T-helper 17 cell (primary cell): ENCODE results near the gene SCIMP. TPM values are rescaled to one million over a fixed set of nuclear protein-coding genes. Genes with fewer than 3 reads are reported as not detected.
A peak's percentile ranks its signal among the peaks of the same experiment; 100 is the strongest.
"Not testable (repeated sequence)": the region's sequence is repeated elsewhere in the genome, so short reads cannot be mapped to it uniquely, and the experiment has no call there.

Experiments used
- ATAC-seq: fragments of 150-1000 bp; cut with Tn5 transposase; 2 replicates; pipeline ENCODE4 v1.10.0; 2021; ENCODE audit warnings: mild to moderate bottlenecking, moderate library complexity
- DNase-seq, 3 donors: peaks; one replicate each; pipeline versions ENCODE4 v3.0.0 to v3.0.0-alpha.2; 2020 to 2021
- H3K9me3 ChIP-seq: one replicate; pipeline ENCODE4 v1.7.0; 2013; ENCODE audit warnings: low read length, mild to moderate bottlenecking; ENCODE audit not compliant: control insufficient read depth, poor library complexity, severe bottlenecking
- H3K27ac Mint-ChIP-seq: one replicate; pipeline ENCODE4 v1.8.0; 2022; ENCODE audit warnings: mild to moderate bottlenecking, moderate library complexity, mixed read lengths
- H3K27me3 Mint-ChIP-seq: one replicate; pipeline ENCODE4 v1.8.0; 2022; ENCODE audit warnings: mixed read lengths
- H3K36me3 Mint-ChIP-seq: one replicate; pipeline ENCODE4 v1.8.0; 2022; ENCODE audit warnings: low read depth, mixed read lengths
- H3K4me1 Mint-ChIP-seq: one replicate; pipeline ENCODE4 v1.8.0; 2022; ENCODE audit warnings: mild to moderate bottlenecking, mixed read lengths
- H3K4me3 Mint-ChIP-seq: one replicate; pipeline ENCODE4 v1.8.0; 2022; ENCODE audit warnings: mild to moderate bottlenecking, moderate library complexity, mixed read lengths
- total RNA-seq, 4 donors: library from RNA in 2 of 4; stranded (reverse) in 2 of 4; gene quantifications; one replicate each; pipeline ENCODE4 v1.2.3 and lab custom pipeline; 2022 to 2026

SCIMP gene
- total RNA-seq, 2 donors from 2014 or later = 0.76 to 4.8 TPM

DNA sequence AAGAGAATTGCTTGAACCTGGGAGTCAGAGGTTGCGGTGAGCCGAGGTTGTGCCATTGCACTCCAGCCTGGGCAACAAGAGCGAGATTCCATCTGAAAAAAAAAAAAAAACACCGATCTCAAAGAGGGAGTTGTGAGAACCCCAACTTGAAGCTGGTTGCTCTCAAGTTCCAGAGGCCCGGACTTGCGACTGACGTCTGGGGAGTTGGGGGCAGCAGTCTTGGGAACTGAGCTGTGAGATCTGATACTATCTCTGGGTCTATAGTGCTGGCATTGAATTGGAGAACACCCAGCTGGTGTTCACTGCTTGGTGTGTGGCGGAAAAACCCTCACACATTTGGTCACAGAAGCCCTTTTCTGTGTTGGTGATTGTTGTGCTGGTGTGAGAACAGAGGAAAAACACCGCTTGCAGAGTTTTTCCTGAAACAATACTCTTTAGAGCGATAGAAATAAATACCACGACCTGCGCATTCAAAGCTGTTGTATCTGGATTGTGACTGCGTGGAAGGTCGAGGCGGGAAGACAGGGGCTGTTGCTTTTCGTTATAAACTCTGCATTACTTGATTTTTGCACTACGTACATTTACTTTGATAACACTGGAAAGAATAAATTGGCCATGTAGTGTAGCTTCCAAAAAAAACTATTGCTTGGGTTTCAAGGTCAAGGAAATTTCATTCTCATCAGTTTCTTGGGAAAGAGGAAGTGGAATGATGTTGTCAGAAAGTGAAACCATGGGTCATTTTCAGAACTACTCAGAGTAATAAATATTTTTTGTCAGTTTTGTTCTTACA lies 8.8 kb downstream of the SCIMP start:
- DNase-seq = no peak
- no peak for ATAC-seq
- no peak overlapping the region for H3K4me3 Mint-ChIP-seq
- H3K27ac Mint-ChIP-seq = no peak overlapping the region
- no peaks in the 10 kb centered on the region for H3K27me3 Mint-ChIP-seq
- H3K36me3 Mint-ChIP-seq = peaks cover 2% of the 10 kb centered on the region
- no peaks in the 10 kb centered on the region for H3K9me3 ChIP-seq
- peaks cover 4% of the 10 kb centered on the region for H3K4me1 Mint-ChIP-seq

DNA sequence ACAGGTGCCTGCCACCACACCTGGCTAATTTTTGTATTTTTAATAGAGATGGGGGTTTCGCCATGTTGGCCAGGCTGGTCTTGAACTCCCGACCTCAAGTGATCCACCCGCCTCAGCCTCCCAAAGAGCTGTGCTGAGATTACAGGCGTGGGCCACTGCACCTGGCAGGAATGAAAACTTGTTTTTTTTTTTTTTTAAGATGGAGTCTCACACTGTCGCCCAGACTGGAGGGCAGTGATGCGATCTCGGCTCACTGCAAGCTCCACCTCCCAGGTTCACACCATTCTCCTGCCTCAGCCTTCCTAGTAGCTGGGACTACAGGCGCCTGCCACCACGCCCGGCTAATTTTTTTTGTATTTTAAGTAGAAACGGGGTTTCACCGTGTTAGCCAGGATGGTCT lies 12.7 kb downstream of the SCIMP start:
- DNase-seq, H3K4me1 Mint-ChIP-seq, H3K4me3 Mint-ChIP-seq, H3K36me3 Mint-ChIP-seq, H3K9me3 ChIP-seq, ATAC-seq, H3K27me3 Mint-ChIP-seq: not testable (repeated sequence)
- H3K27ac Mint-ChIP-seq = peak overlapping the region; percentile 19

DNA sequence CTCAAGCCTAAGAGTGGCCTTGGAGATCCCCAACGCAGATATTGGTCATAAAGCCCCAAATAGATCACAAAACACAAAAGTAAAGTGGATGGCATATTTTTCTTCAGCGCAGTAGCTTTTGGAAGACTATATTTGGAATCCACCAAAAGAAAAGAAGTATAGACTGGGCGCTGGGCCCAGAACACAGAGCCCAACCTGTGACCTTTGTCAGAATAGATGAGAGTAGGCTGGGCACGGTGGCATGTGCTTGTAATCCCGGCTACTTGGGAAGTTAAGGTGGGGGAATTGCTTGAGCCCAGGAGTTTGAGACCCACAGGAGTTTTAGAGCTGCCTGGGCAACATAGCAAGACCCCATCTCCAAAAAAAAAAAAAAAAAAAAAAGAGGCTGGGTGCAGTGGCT lies 14.6 kb downstream of the SCIMP start:
- peaks cover 6% of the 10 kb centered on the region for H3K36me3 Mint-ChIP-seq
- H3K4me3 Mint-ChIP-seq = no peak overlapping the region
- H3K4me1 Mint-ChIP-seq = peaks cover 2% of the 10 kb centered on the region
- ATAC-seq (no peak), DNase-seq (no peak)
- H3K27ac Mint-ChIP-seq = no peak overlapping the region
- no peaks in the 10 kb centered on the region for H3K9me3 ChIP-seq
- no peaks in the 10 kb centered on the region for H3K27me3 Mint-ChIP-seq

DNA sequence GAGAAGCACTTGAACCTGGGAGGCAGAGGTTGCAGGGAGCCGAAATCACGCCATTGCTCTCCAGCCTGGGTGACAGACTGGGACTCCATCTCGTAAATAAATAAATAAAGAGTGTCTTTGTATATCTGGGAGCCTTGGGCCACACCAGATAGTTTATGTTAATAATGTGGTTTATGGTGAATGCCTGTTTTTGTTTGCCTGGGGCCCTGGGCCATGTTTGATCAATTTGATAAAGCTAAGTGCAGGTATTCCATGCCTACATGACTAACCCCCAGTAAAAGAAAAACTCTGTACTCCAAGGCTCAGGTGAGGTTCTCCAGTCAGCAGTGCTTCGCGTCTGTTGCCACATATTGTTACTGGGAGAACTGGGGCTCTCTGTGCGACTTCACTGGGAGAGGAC lies 15.1 kb downstream of the SCIMP start:
- peaks cover 6% of the 10 kb centered on the region for H3K36me3 Mint-ChIP-seq
- H3K9me3 ChIP-seq = no peaks in the 10 kb centered on the region
- H3K27ac Mint-ChIP-seq = no peak overlapping the region
- no peaks in the 10 kb centered on the region for H3K27me3 Mint-ChIP-seq
- H3K4me3 Mint-ChIP-seq = no peak overlapping the region
- DNase-seq (no peak), ATAC-seq (no peak)
- H3K4me1 Mint-ChIP-seq = peaks cover 2% of the 10 kb centered on the region

DNA sequence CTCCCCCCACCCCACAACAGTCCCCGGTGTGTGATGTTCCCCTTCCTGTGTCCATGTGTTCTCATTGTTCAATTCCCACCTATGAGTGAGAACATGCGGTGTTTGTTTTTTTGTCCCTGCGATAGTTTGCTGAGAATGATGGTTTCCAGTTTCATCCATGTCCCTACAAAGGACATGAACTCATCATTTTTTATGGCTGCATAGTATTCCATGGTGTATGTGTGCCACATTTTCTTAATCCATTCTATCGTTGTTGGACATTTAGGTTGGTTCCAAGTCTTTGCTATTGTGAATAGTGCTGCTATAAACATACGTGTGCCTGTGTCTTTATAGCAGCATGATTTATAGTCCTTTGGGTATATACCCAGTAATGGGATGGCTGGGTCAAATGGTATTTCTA lies 17.1 kb downstream of the SCIMP start:
- H3K4me1 Mint-ChIP-seq, H3K27ac Mint-ChIP-seq, H3K36me3 Mint-ChIP-seq, H3K4me3 Mint-ChIP-seq, H3K27me3 Mint-ChIP-seq, ATAC-seq, DNase-seq, H3K9me3 ChIP-seq: not testable (repeated sequence)

DNA sequence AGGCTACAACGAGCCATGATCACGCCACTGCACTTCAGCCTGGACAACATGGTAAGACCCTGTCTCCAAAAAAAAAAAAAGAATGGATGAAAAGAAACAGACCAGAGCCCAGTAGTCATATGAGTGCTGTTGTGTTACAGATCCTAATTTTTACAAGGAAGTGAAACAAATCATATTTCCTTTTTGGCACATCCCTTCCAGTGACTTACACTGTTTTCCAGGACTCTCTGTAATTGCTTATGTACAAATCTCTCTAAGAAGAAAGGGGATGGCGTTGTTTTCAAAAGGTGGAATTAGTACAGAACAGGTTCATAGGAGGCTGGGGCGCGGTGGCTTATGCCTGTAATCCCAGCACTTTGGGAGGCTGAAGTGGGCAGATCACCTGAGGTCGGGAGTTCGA lies 23.2 kb downstream of the SCIMP start:
- Mint-ChIP-seq H3K36me3 (peaks cover 11% of the 10 kb centered on the region), H3K27ac (no peak overlapping the region), H3K4me1 (peaks cover 4% of the 10 kb centered on the region), H3K4me3 (no peak overlapping the region), H3K27me3 (no peaks in the 10 kb centered on the region)
- no peaks in the 10 kb centered on the region for H3K9me3 ChIP-seq
- no peak for DNase-seq
- ATAC-seq = no peak

DNA sequence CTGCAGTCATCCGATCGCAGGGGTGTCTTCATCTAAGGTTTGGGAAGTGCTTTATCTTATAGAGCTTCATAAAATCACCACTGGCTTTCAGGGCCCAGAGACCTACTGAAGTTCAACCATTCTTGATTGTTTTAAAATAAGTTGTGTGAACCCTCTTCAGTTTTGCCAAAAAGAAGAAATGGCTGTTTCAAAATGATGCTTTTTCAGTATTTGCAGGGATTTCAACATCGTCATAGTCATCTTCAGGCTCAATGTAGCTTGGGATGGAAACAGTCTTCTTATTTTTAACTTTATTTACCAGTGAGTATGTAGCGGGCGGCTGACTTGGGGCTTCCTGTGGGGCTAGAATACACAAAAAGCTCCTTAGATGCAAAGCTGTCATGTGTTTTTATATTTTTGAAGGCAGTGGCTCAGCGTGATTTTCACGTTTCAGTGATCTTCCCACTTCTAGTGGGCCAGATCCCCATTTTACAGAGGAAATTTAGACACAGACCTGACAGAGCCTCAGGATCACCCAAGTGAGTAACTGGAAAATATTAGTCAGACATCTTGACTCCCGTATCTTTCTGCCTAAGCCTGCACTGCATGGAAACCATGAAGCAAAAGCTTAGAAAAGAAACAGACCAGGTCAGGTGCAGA lies 23.9 kb downstream of the SCIMP start:
- no peak for ATAC-seq
- H3K9me3 ChIP-seq = no peaks in the 10 kb centered on the region
- no peak for DNase-seq
- no peaks in the 10 kb centered on the region for H3K27me3 Mint-ChIP-seq
- no peak overlapping the region for H3K4me3 Mint-ChIP-seq
- peaks cover 4% of the 10 kb centered on the region for H3K4me1 Mint-ChIP-seq
- H3K36me3 Mint-ChIP-seq = peaks cover 11% of the 10 kb centered on the region
- no peak overlapping the region for H3K27ac Mint-ChIP-seq

DNA sequence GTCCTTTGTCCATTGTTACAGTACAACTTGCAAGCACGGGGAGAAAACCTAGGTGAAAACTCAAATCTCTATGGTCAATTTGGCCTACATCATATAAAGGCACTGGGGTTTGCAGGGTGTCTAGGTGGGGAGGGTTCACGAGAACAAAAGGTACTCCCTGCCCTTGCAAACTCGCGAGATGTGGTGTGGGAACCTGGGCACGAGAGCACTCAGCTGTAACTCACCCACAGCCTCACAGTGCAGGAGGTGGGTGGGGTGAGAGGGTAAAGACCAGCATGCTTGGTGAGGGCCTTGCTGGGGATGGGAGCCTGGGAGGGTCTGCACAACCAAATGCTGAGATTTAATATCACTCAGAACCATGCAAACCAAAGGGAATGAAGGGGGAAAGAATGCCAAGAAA lies 24.6 kb downstream of the SCIMP start:
- Mint-ChIP-seq H3K4me3 (no peak overlapping the region), H3K4me1 (peaks cover 4% of the 10 kb centered on the region), H3K36me3 (peaks cover 10% of the 10 kb centered on the region), H3K27ac (no peak overlapping the region), H3K27me3 (no peaks in the 10 kb centered on the region)
- H3K9me3 ChIP-seq = no peaks in the 10 kb centered on the region
- no peak for ATAC-seq
- DNase-seq = no peak

DNA sequence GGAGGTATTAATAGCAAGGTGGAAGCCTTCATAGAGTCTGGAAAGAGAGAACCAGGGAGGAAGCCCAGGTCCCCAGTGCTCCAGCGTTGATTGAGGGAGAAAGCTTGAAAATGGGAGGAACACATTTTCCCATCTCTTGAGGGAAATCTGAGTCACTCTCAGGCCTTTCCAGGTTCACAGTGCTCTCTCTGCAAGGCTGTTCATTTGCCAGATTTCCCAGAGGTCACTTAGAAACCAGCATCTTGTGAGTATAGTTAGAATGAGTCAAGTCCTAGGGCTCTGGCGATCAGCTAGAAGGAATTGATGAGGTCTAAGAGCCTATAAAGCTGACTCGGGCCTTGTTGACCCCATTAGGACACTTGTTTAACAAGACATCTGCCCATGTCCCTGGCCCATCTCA lies 25.3 kb downstream of the SCIMP start:
- ATAC-seq (no peak), DNase-seq (no peak)
- no peak overlapping the region for H3K4me3 Mint-ChIP-seq
- peaks cover 6% of the 10 kb centered on the region for H3K36me3 Mint-ChIP-seq
- no peaks in the 10 kb centered on the region for H3K9me3 ChIP-seq
- H3K27me3 Mint-ChIP-seq = no peaks in the 10 kb centered on the region
- peaks cover 4% of the 10 kb centered on the region for H3K4me1 Mint-ChIP-seq
- H3K27ac Mint-ChIP-seq = no peak overlapping the region

DNA sequence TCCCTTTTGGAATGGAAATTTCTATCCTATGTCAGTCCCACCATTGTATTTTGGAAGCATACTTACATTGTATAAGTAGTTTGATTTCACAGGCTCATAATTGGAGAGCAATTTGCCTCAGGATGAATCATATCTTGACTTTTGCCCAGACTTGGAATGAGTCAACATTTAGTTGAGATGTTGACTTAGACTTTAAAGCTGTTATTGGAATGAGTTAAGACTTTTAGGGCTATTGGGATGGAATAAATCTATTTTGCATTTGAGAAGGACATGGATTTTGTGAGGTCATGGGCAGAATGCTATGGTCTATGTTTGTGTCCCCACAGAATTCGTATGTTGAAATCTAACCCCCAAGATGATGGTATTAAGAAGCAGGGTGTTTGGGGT lies 30.8 kb downstream of the SCIMP start:
- no peaks in the 10 kb centered on the region for H3K9me3 ChIP-seq
- DNase-seq (no peak), ATAC-seq (no peak)
- Mint-ChIP-seq H3K36me3 (peaks cover 4% of the 10 kb centered on the region), H3K27me3 (no peaks in the 10 kb centered on the region), H3K27ac (no peak overlapping the region), H3K4me3 (no peak overlapping the region), H3K4me1 (peaks cover 6% of the 10 kb centered on the region)

DNA sequence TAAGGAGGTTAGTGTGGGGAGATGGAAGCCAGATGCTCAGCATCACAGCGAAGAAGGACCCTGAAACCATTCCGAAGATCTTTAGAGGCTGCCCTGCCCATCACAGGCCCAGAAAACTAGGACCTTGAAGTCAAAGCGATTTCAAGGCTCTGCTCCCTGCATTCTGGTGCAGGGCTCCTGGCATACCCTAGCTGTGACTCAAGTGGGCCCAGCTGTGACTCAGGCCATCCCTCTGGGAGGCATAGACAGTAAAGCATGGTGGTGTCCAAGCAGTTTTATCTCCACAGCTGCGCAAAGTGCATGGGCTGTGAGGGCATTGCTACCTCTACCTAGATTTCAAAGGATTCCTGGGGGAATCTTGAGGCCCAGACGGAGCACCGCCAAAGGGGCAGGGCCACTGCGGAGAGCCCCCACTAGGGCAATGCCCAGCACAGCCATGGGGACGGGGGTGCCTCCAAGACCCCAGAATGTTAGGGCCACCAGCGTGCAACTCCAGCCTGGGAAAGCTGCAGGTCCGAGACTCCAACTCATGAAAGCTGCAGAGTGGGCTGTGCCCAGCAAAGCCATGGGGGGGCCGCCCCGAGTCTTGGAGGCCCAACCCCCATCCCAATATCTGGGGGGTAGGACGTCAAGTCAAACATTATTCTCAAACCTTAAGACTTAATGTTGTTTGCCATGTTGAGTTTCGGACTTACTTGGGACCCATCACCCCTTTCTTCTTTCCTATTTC lies 31.3 kb downstream of the SCIMP start:
- ATAC-seq (no peak), DNase-seq (no peak)
- no peaks in the 10 kb centered on the region for H3K9me3 ChIP-seq
- Mint-ChIP-seq H3K4me3 (no peak overlapping the region), H3K27ac (no peak overlapping the region), H3K4me1 (peaks cover 6% of the 10 kb centered on the region), H3K27me3 (no peaks in the 10 kb centered on the region), H3K36me3 (peaks cover 4% of the 10 kb centered on the region)

DNA sequence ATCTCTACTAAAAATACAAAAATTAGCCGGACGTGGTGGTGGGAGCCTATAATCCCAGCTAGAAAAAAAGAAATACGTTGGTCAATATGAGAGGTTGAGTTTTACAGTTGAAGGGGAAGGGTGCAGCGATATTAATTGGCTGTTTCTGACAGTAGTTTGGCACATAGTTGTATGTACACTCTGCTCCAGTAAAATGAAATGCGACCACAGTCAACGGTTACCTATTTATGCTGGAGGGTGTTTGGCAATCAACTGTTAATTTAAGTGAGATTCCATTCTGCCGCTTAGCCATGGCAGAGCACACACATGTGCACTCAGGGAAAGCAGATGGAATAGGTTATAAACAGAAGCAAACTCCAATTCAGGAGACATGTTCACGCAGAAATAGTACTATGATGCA lies 33.6 kb downstream of the SCIMP start:
- ATAC-seq (no peak), DNase-seq (no peak)
- Mint-ChIP-seq H3K27ac (no peak overlapping the region), H3K4me1 (peaks cover 4% of the 10 kb centered on the region), H3K27me3 (no peaks in the 10 kb centered on the region), H3K4me3 (no peak overlapping the region), H3K36me3 (no peaks in the 10 kb centered on the region)
- no peaks in the 10 kb centered on the region for H3K9me3 ChIP-seq

DNA sequence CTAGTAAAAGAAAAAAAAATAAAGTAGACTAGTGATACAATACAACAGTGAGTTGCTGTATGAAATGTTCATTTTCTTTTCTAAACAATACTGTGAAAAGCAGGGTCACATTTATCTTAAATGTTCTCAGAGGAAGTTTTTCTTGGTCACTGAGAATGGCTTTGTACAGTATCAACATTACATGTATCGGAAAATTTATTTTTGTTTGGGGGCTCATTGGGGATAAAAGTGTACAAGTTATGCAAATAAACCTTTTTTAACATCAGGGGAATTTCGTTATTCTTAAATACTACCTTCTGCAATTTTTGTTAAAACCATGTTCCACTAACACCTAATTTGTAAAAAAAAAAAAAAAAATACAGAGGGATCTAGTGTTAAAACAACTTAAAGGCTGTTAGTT lies 34.3 kb downstream of the SCIMP start:
- Mint-ChIP-seq H3K27me3 (no peaks in the 10 kb centered on the region), H3K4me1 (peaks cover 4% of the 10 kb centered on the region), H3K27ac (no peak overlapping the region), H3K36me3 (no peaks in the 10 kb centered on the region), H3K4me3 (no peak overlapping the region)
- ATAC-seq = no peak
- H3K9me3 ChIP-seq = no peaks in the 10 kb centered on the region
- no peak for DNase-seq
